Loucy (cell line): ENCODE results near the gene ITGB6.
"Not testable (repeated sequence)": the region's sequence is repeated elsewhere in the genome, so short reads cannot be mapped to it uniquely, and the experiment has no call there.

Experiments used
- EZH2phosphoT487 ChIP-seq: fragments of 200-600 bp; IDR thresholded peaks from 2 replicates; pipeline ENCODE4 v1.6.1; 2018; ENCODE audit warnings: antibody characterized with exemption, mild to moderate bottlenecking, moderate library complexity, borderline replicate concordance
- TF ChIP-seq, protein P1 (sequence below): fragments of 200-600 bp; sonication (generic); conservative IDR thresholded peaks from 2 replicates; pipeline ENCODE4 v1.5.1; 2014; ENCODE audit warnings: mild to moderate bottlenecking, antibody characterized with exemption, low read length

DNA sequence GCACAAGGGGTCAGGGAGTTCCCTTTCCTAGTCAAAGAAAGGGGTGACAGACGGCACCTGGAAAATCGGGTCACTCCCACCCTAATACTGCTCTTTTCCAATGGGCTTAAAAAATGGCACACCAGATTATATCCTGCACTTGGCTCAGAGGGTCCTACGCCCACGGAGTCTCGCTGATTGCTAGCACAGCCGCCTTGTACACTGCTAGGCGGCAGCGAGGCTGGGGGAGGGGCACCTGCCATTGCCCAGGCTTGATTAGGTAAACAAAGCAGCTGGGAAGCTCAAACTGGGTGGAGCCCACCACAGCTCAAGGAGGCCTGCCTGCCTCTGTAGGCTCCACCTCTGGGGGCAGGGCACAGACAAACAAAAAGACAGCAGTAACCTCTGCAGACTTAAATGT, 85.4 kb downstream of the ITGB6 start:
- TF ChIP-seq, protein P1, sequence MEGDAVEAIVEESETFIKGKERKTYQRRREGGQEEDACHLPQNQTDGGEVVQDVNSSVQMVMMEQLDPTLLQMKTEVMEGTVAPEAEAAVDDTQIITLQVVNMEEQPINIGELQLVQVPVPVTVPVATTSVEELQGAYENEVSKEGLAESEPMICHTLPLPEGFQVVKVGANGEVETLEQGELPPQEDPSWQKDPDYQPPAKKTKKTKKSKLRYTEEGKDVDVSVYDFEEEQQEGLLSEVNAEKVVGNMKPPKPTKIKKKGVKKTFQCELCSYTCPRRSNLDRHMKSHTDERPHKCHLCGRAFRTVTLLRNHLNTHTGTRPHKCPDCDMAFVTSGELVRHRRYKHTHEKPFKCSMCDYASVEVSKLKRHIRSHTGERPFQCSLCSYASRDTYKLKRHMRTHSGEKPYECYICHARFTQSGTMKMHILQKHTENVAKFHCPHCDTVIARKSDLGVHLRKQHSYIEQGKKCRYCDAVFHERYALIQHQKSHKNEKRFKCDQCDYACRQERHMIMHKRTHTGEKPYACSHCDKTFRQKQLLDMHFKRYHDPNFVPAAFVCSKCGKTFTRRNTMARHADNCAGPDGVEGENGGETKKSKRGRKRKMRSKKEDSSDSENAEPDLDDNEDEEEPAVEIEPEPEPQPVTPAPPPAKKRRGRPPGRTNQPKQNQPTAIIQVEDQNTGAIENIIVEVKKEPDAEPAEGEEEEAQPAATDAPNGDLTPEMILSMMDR: not testable (repeated sequence)
- not testable (repeated sequence) for TF ChIP-seq EZH2phosphoT487
